GM12864 (cell line): ENCODE results near the gene CCHCR1.
"Not testable (repeated sequence)": the region's sequence is repeated elsewhere in the genome, so short reads cannot be mapped to it uniquely, and the experiment has no call there.

Experiments
- DNase-seq: peaks from one replicate; pipeline ENCODE4 v3.0.0-alpha.2; 2011; ENCODE audit warnings: low read depth
- H3K4me3 ChIP-seq: 2 replicates; pipeline ENCODE4 v1.5.1; 2011; ENCODE audit warnings: mild to moderate bottlenecking, low read depth, low read length, control low read depth
- TF ChIP-seq, protein P1 (sequence below): IDR thresholded peaks from 2 replicates; pipeline ENCODE4 v1.5.1; 2011; ENCODE audit warnings: low read depth, mild to moderate bottlenecking, moderate library complexity, low read length, control low read depth, inconsistent platforms; ENCODE audit errors: missing control alignments

CCHCR1 gene

GRCh38 chr6:31157513-31158139 lies at the start of gene CCHCR1:
TSS of gene CCHCR1 (minus strand) at chr6:31157802. CDS start at chr6:31157600, 202 bp downstream.
- DNase-seq, result no peak
- H3K4me3 ChIP-seq, result peak within 1 kb of the TSS; percentile 55
- TF ChIP-seq, protein P1, sequence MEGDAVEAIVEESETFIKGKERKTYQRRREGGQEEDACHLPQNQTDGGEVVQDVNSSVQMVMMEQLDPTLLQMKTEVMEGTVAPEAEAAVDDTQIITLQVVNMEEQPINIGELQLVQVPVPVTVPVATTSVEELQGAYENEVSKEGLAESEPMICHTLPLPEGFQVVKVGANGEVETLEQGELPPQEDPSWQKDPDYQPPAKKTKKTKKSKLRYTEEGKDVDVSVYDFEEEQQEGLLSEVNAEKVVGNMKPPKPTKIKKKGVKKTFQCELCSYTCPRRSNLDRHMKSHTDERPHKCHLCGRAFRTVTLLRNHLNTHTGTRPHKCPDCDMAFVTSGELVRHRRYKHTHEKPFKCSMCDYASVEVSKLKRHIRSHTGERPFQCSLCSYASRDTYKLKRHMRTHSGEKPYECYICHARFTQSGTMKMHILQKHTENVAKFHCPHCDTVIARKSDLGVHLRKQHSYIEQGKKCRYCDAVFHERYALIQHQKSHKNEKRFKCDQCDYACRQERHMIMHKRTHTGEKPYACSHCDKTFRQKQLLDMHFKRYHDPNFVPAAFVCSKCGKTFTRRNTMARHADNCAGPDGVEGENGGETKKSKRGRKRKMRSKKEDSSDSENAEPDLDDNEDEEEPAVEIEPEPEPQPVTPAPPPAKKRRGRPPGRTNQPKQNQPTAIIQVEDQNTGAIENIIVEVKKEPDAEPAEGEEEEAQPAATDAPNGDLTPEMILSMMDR, result no peak

GRCh38 chr6:31205638-31206037 lies 48.0 kb upstream of the CCHCR1 start:
- TF ChIP-seq, protein P1, result no peak
- no peak overlapping the region for H3K4me3 ChIP-seq
- DNase-seq, result no peak

DNA sequence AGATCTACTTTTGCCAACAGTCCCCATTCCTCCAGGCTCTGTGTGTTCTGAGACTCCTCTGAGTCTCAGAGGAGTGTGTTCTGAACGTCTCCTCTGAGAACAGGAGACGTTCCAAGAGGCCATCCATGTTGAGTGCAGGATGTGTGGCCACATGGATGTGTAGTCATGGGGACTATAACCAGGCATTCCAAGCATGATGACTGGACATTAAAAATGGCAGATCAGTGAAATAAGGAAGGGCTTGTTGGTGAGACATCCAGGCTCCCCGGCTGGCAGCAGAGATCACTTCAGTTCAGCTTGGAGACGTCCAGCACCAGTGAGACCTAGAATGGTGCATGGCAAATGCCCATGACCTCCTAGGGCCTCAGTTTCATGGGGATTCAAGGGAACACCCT lies 47.1 kb upstream of the CCHCR1 start:
- TF ChIP-seq, protein P1, result no peak
- no peak for DNase-seq
- H3K4me3 ChIP-seq, result peak overlapping the region; percentile 55; the same call in 1 of the 2 replicates

DNA sequence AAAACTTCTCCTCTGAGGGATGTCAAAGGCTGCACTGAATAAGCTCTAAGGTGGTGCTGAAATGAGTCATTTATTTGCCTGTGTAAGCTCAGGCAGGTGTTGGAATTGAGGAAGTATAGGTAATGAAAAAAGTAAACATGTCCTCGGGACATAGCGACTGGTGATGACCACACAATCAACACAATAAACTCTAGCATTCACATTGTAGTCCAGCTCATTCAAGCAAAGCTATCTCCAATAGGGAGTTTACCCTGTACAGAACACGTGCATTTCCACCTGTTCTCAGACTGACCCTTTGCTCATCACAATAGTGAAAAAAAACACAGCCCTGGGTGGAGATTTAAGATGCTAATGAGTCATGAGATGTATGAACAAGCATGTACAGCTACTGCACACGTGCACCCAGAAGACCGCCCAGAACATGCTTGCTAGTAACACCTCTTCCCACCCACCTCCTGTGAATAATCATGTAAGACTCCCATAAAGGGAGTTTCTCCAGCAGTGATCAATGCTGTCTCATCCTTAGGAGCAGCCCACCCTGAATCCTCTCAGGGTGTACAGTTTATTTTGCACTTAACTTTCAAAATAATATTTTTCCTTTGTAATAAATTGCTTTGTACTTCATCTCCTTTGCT lies 45.9 kb upstream of the CCHCR1 start:
- TF ChIP-seq, protein P1, result no peak
- DNase-seq, result peak; percentile 68
- peak overlapping the region; percentile 55 for H3K4me3 ChIP-seq

DNA sequence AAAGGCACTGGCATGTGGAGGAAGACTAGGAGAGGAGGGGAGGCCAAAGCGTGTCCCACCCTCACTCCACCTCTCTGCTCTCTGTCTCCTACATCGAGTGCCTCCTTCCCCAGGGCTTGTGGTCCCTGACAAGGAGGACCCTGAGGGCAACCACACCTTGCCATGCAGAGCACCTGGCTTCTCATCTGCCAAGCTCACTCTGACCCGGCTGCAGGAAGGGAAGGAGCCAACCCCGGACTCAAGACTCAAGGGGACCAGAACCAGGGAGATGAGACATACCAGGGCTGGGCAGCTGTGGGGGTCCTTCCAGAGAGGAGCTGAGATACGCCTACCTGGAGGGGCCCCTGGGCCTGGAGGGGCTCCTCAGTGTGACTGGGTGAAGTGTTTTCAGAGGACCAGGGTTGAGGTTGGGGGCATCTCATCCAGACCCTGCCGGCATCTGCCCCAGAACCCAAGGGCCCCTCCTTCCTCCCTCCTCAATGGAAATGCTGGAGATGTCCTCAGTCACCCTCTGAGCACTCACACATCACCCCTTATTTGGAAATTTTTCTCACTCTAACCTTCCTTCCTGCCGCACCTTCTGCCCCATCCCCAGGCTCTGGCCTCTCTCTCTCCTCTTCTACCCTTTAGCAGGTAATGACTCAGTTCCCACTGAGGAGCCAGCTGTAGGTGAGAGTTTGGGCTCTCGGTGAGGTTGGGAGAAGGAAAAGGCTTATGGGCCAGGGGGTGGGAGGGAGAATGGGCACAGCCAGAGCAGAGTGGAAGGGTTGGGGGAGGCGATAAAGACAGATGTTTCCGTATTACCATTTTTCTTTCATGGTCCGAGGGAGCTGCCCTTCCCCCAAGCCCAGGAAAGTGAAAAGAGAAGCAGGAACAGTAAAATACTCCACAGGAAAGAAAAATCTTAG lies 44.9 kb upstream of the CCHCR1 start:
- peak overlapping the region; percentile 37 for H3K4me3 ChIP-seq
- TF ChIP-seq, protein P1, result no peak
- no peak for DNase-seq

DNA sequence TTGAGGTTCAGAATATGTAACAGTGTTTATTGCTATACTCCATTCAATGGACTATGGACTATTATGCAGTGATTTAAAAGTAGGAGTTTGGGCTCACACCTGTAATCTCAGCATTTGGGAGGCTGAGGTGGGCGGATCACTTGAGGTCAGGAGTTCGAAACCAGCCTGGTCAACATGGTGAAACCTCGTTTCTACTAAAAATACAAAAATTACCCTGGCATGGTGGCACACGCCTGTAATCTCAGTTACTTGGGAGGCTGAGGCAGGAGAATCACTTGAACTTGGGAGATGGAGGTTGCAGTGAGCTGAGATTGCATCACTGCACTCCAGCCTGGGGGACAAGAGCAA lies 41.5 kb upstream of the CCHCR1 start:
- peak overlapping the region; percentile 77 for H3K4me3 ChIP-seq
- DNase-seq, result not testable (repeated sequence)
